GM18526 (cell line): ENCODE results near the gene MACROH2A2.

Source experiments
- POLR2A ChIP-seq: IDR thresholded peaks from 3 replicates; pipeline ENCODE4 v1.6.1; 2011; ENCODE audit not compliant: insufficient read length; ENCODE audit errors: extremely low read depth

The MACROH2A2 gene

GRCh38 chr10:70052462-70053217 is at the start of gene MACROH2A2:
MACROH2A2 (plus strand) TSS chr10:70052846; CDS start chr10:70075659, 22,813 bp downstream.
- TF ChIP-seq POLR2A, result no peak

- no peak for TF ChIP-seq POLR2A
Observed at GRCh38 chr10:70007116-70007820, 45.4 kb upstream of the MACROH2A2 start.

- TF ChIP-seq POLR2A, result no peak
Observed at GRCh38 chr10:70031215-70031614, 21.4 kb upstream of the MACROH2A2 start.

GRCh38 chr10:70032667-70033289 is 19.9 kb upstream of the MACROH2A2 start:
- no peak for TF ChIP-seq POLR2A

GRCh38 chr10:70034232-70034631 is 18.4 kb upstream of the MACROH2A2 start:
- TF ChIP-seq POLR2A, result no peak

GRCh38 chr10:70035531-70035930 is 17.1 kb upstream of the MACROH2A2 start:
- no peak for TF ChIP-seq POLR2A

- TF ChIP-seq POLR2A, result no peak
Observed at GRCh38 chr10:70038923-70039322, 13.7 kb upstream of the MACROH2A2 start.

- TF ChIP-seq POLR2A, result no peak
Observed at GRCh38 chr10:70041016-70041415, 11.6 kb upstream of the MACROH2A2 start.

- TF ChIP-seq POLR2A, result no peak
Observed at GRCh38 chr10:70048030-70048723, 4.5 kb upstream of the MACROH2A2 start.

- no peak for TF ChIP-seq POLR2A
Observed at GRCh38 chr10:70051848-70052247, 798 bp upstream of the MACROH2A2 start.

- TF ChIP-seq POLR2A, result no peak
Observed at GRCh38 chr10:70053218-70053840, 683 bp downstream of the MACROH2A2 start.

GRCh38 chr10:70053841-70054288 is 1.2 kb downstream of the MACROH2A2 start:
- no peak for TF ChIP-seq POLR2A

GRCh38 chr10:70054902-70055301 is 2.3 kb downstream of the MACROH2A2 start:
- TF ChIP-seq POLR2A, result no peak

GRCh38 chr10:70055550-70055949 is 2.9 kb downstream of the MACROH2A2 start:
- no peak for TF ChIP-seq POLR2A

GRCh38 chr10:70057306-70057705 is 4.7 kb downstream of the MACROH2A2 start:
- TF ChIP-seq POLR2A, result no peak
